GM10248 (cell line): ENCODE data around the gene NANOS3.

ENCODE experiments used
- CTCF ChIA-PET: fragments of 300-600 bp; sonication (Branson Sonifier 250); formaldehyde crosslinking; extraction: SDS; loops from one replicate; lab custom pipeline; 2021; ENCODE audit warnings: antibody characterized with exemption; lab: Yijun Ruan, JAX
- POLR2A ChIA-PET: fragments of 350-650 bp; sonication (Branson Sonifier 250); formaldehyde crosslinking; extraction: SDS; loops from one replicate; lab custom pipeline; 2020; ENCODE audit warnings: antibody characterized with exemption; lab: Yijun Ruan, JAX
- DNase-seq: peaks from one replicate; pipeline ENCODE4 v3.0.0; 2012; ENCODE audit errors: extremely low spot score
- TF ChIP-seq, protein P1 (sequence below): IDR thresholded peaks from 2 replicates; pipeline ENCODE4 v1.5.1; 2012; ENCODE audit warnings: mild to moderate bottlenecking, low read depth; ENCODE audit errors: extremely low read depth, missing control alignments, control extremely low read depth

NANOS3 gene

GRCh38 chr19:13876834-13877233, at the start of gene NANOS3:
Gene NANOS3 (plus strand): TSS chr19:13877134. CDS start chr19:13877249, 115 bp downstream.
- no peak for DNase-seq
- POLR2A ChIA-PET = no interaction called here
- TF ChIP-seq, protein P1, sequence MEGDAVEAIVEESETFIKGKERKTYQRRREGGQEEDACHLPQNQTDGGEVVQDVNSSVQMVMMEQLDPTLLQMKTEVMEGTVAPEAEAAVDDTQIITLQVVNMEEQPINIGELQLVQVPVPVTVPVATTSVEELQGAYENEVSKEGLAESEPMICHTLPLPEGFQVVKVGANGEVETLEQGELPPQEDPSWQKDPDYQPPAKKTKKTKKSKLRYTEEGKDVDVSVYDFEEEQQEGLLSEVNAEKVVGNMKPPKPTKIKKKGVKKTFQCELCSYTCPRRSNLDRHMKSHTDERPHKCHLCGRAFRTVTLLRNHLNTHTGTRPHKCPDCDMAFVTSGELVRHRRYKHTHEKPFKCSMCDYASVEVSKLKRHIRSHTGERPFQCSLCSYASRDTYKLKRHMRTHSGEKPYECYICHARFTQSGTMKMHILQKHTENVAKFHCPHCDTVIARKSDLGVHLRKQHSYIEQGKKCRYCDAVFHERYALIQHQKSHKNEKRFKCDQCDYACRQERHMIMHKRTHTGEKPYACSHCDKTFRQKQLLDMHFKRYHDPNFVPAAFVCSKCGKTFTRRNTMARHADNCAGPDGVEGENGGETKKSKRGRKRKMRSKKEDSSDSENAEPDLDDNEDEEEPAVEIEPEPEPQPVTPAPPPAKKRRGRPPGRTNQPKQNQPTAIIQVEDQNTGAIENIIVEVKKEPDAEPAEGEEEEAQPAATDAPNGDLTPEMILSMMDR = no peak
- CTCF ChIA-PET = interaction anchor here (0.8 to 2.1 kb wide), 4 partner anchors 158 to 260 kb away, joined by 3 to 7 read pairs (median 6); partner anchors contain the start of genes ASF1B and MISP3

DNA sequence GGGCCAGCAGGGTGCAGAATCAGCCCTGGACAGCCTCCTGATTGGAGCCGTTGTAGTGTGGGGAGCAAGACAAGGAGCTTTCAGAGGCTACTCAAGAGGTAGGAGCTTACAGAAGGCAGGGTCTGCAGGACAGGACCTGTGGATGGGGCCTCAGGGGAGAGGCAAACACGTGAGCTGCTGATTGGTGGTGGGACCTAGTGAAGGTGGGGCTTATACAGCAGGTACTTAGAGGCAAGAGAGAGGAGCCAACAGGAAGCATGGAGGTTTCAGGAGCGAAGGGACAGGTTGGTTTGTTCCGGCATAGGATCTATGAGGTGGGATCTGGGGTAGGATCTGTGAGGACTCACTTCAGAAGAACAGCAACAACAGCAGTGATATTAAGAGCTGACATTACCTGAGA, 49.3 kb upstream of the NANOS3 start:
- TF ChIP-seq, protein P1 = no peak
- ChIA-PET CTCF (interaction anchor here (2.0 to 3.9 kb wide), 2 partner anchors 8 to 44 kb away, joined by 6 to 15 read pairs; no protein-coding TSS in a partner anchor), POLR2A (no interaction called here)
- no peak for DNase-seq

DNA sequence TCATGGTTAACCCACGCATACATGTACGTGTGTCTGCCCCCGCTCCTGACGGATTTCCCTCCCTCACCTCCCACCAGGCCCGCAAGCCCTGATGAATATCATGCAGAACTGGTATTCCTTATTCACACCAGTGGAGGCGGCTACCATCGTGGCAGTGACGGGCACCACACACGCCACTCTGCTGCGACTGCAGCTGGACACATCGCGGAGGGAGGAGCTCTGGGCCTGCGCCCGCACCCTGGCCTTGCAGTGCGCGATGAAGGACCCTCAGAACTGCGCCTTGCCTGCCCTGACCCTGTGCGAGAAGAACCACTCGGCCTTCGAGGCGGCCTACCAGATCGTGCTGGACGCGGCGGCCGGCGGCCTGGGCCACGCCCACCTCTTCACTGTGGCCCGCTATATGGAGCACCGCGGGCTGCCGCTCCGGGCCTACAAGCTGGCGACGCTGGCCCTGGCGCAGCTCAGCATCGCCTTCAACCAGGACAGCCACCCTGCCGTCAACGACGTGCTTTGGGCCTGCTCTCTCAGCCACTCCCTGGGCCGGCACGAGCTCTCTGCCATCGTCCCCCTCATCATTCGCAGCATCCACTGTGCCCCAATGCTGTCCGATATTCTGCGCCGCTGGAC, 46.7 kb upstream of the NANOS3 start:
- CTCF ChIA-PET = interaction anchor here (1.1 kb wide), 1 partner anchor 32 kb away, joined by 3 read pairs; no protein-coding TSS in a partner anchor
- POLR2A ChIA-PET = interaction anchor here (0.6 to 0.7 kb wide), 2 partner anchors 9 to 31 kb away, joined by 3 read pairs; no protein-coding TSS in a partner anchor
- TF ChIP-seq, protein P1 = no peak
- no peak for DNase-seq

GRCh38 chr19:13830741-13831536, 46.0 kb upstream of the NANOS3 start:
- CTCF ChIA-PET = interaction anchor here (1.1 kb wide), 1 partner anchor 32 kb away, joined by 3 read pairs; no protein-coding TSS in a partner anchor
- TF ChIP-seq, protein P1 = no peak
- POLR2A ChIA-PET = interaction anchor here (0.6 to 0.7 kb wide), 2 partner anchors 9 to 30 kb away, joined by 3 read pairs; no protein-coding TSS in a partner anchor
- no peak for DNase-seq

DNA sequence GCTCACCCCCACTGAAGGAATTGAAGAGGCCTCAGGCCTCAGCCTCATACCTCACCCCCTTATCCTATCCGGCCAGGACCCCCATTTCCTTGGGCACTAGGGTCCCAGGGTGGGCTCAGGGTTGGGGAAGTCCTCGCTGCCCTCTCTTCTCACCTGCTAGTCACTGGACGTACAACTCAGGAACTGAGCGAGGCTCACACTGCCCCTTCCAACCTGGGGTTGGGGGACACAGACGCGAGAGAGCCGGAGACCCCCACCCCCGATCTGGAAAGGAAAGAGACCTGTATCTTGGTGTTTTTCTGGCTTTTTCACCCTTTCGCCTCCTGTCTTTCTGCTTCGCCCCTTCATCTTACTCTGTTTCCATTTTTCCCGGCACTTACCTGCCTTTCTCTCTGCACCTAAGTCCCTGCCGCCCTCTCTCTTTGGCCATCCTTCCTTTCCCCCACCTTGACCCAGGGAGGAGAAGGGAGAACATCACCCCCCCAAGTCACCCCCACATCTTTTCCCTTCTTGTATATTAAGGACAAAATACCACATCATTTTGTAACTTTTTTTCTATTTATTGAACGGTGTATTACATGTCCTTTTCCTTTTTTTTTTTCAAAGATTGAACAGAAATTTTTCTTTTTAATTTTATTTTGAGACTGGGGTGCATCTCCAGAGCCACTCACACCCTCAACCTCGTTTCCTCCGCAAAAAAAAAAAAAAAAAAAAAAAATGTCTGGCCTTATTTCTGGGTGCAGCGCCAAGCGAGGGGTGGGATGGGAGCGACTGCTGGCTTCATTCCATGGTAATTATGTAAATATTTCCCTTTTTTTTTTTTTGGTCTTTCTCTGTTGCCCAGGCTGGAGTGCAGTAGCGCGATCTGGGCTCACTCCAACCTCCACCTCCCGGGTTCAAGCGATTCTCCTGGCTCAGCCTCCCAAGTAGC, 45.1 kb upstream of the NANOS3 start:
- POLR2A ChIA-PET = no interaction called here
- DNase-seq = no peak
- CTCF ChIA-PET = interaction anchor here (1.2 to 1.3 kb wide), 2 partner anchors 15 to 31 kb away, joined by 3 to 8 read pairs; no protein-coding TSS in a partner anchor
- TF ChIP-seq, protein P1 = no peak
